GM08714 (cell line): Measurements from ENCODE around the gene ABCG1.

Source experiments
- H3K4me3 ChIP-seq: fragments of 200-500 bp; sonication (Bioruptor generic); 2 replicates; pipeline ENCODE4 v1.5.1; 2014; ENCODE audit warnings: mild to moderate bottlenecking, low read length, inconsistent platforms
- ZNF274 ChIP-seq: IDR thresholded peaks from 2 replicates; pipeline ENCODE4 v1.6.1; 2012; ENCODE audit warnings: mild to moderate bottlenecking, low read depth, low read length

The ABCG1 gene

GRCh38 chr21:42254083-42254482 lies 35.1 kb downstream of the ABCG1 start:
- TF ChIP-seq ZNF274 = no peak
- H3K4me3 ChIP-seq = no peak overlapping the region

DNA sequence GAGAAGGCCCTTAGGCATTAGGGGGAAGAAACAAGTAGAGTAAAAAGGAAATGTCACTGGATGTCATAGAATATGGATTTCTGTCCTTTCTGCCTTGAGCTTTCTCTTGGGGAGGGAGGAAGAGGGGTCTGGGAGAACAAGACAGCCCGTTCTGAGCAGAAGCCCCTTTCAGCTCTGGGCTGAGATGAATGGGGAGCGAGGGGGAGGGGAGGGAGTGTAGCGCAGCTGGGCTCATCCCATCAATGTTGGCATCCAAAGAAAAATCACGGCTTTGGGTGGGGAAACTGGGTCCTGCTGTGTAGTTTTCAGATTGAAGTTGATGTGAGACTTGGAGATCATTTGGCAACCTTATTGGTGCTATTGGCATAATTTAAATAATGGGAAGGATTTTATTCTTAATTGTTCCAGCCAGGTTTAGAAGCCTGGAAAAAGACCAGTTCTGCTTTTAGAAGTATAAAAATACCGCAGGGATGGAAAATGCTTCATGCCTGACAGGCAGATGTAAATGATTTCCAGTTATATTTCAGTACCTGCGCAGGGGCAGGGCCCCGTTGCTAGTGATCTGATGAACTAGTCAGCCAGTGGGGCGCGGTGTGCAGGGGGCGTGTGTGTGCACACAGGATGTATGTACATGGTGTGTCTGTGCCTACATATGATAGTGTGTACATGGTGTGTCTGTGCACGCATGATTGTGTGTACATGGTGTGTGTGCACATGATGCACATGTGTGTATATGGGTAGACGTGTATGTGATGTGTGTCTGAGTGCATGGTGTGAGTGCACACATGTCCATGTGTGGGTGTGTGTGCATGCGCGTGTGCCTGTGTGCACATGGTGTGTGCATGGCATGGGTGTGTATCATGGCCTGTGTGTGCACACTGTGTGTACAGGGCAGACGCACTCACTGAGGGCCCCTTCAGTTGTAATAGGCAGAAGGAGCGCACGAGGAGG lies 36.0 kb downstream of the ABCG1 start:
- no peak for TF ChIP-seq ZNF274
- no peak overlapping the region for H3K4me3 ChIP-seq

DNA sequence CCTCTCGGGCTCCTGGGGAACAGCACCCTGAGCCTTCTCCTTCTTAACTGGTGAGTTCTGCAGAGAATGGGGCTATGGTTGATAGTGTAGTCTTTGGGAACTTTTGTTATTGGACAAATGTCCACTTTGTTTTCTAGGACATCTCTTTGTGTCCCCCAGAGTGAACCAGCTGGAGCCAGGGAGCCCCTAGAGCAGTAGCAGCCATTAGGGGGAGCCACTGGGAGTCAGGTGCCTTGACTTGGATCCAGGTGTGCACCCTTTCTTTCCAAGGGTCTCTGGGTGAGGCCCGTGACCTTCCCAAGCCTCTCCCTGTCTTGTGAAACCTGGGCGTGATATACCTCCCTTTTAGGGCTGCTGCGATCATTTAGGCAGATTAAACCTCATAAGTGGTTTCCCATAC lies 36.9 kb downstream of the ABCG1 start:
- no peak for TF ChIP-seq ZNF274
- no peak overlapping the region for H3K4me3 ChIP-seq

GRCh38 chr21:42256316-42256715 lies 37.4 kb downstream of the ABCG1 start:
- H3K4me3 ChIP-seq = no peak overlapping the region
- no peak for TF ChIP-seq ZNF274

DNA sequence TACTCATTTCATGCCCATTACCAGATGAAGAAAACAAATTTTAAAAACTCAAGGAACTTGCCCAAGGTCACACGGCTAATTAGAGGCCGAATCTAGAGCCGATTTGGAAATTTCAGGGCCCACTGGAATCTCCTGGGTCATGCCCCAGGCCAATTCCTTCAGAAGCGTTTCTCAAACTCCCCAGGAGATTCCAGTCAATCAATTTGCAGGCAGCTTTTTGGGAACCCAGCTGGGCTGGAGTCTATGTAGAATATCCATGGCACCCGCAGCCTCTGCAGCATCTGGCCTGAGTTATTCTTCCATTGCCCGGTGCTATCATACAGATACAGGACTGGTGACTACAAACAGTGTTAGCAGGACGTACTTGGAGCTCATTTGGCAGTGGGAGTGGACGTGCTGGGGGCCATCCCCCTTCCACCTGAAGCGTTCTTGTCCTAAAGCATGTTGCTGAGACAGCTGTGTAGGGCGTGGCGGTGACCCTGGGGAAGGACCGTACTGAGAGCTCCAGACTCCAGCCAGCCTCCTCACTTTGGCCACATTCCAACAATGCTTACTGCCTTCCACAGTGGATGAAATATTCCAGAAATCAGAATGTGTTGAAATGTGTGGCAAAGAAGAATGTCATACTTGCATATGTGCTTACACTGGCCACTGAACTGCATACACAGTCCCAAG lies 38.3 kb downstream of the ABCG1 start:
- no peak overlapping the region for H3K4me3 ChIP-seq
- no peak for TF ChIP-seq ZNF274

- H3K4me3 ChIP-seq = no peak overlapping the region
- TF ChIP-seq ZNF274 = no peak
These were observed 39.4 kb downstream of the ABCG1 start for GRCh38 chr21:42258150-42258884.

DNA sequence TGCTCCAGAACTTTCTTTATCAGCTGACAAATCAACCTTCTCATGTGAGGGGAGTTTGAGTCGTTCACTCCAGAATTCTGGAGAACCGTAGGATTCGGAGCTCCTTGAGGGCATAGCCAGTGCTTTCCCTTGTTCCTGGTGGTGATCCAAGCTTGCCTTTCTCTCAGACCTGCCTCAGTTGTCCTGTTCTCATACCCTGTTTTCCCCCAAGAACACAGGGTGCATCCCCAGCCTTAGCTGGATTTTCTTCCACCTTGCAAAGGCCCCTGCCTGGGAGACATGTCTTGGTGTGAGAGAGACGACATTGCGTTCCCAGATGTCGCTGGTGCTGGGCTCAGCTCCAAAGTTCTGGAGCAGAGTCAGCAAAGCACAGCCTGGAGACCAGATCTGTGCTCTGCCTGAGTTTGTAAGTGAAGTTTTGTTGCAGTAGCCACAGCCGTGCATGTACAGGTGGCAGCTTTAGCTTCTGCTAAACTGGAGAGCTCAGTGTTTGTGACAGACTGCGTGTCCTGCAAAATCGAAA lies 40.0 kb downstream of the ABCG1 start:
- no peak for TF ChIP-seq ZNF274
- no peak overlapping the region for H3K4me3 ChIP-seq

GRCh38 chr21:42260121-42260520 lies 41.2 kb downstream of the ABCG1 start:
- no peak overlapping the region for H3K4me3 ChIP-seq
- TF ChIP-seq ZNF274 = no peak

DNA sequence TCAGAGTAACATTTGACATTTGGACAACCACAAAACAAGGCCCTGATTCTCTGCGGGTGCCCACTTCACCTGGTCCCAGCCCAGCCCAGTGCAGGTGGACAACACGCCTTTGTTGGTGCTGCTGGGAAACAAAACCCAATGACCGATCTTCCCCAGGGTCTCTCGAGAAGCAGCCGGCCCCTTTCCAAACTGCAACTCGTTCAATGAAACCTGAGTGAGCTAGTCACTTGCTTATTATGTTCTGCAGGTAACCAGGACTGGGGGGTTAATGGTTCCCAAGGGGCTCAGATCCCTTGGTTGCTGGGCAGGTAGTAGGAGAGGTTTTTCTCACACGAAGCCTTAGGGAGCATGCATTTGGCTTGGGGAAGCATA lies 42.9 kb downstream of the ABCG1 start:
- no peak overlapping the region for H3K4me3 ChIP-seq
- TF ChIP-seq ZNF274 = no peak

DNA sequence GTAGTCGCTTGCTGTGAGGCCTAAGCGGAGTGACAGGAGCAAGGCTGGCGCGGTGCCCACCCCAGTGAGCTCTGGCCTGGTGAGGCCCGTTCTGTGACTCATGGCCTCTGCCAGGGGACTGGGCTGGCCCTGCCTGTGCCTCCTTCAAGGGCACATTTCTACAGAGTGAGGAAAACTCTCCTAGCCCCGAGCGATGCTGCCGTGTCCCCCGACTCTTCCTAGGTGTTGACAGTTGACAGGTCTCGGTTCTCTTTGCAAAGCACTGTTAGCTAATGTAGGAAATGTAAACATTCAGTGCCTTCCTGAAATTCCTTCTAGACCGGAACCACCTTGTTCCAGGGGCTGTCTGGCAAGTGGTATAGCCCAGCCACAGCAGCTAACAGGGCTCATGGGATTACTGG lies 43.9 kb downstream of the ABCG1 start:
- H3K4me3 ChIP-seq = no peak overlapping the region
- TF ChIP-seq ZNF274 = no peak

- H3K4me3 ChIP-seq = no peak overlapping the region
- no peak for TF ChIP-seq ZNF274
These were observed 44.7 kb downstream of the ABCG1 start for GRCh38 chr21:42263591-42264131.

- H3K4me3 ChIP-seq = no peak overlapping the region
- no peak for TF ChIP-seq ZNF274
These were observed 45.6 kb downstream of the ABCG1 start for GRCh38 chr21:42264245-42265195.

DNA sequence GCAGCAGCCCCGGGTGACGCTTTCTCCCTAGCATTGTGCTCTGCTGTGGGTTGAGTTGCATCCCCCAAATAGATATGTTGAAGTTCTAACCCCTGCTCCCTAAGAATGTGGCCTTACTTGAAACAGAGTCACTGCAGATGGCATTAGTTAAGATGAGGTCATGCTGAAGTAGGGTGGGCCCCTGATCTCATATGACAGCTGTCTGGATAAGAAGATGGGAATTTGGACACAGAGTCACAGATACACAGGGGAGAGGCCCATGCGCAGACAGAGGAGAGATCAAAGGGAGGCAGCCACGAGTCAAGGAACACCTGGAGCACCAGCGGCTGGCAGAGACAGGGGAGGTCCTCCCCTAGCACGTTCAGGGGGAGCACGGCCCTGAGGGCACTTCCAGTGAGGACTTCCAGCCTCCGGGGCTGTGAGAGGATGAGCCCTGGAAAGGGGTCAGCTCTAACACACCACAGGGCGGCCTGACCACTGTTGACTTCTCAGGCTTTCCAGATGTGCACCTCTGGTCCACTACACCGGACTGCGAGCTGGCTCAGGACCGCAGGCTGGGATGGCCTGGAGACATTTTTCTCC lies 46.4 kb downstream of the ABCG1 start:
- no peak for TF ChIP-seq ZNF274
- no peak overlapping the region for H3K4me3 ChIP-seq
